Smooth muscle cell (in vitro differentiated cells): Measurements from ENCODE around the gene FKBP4. TPM values are rescaled to one million over a fixed set of nuclear protein-coding genes. Genes with fewer than 3 reads are reported as not detected.

Source experiments
- DNase-seq: peaks from one replicate; lab custom pipeline; 2025; ENCODE audit not compliant: unreplicated experiment; lab: John Stamatoyannopoulos, UW
- H2AFZ ChIP-seq: fragments of 200-600 bp; sonication (generic); 2 replicates; pipeline ENCODE4 v1.6.0; 2016; ENCODE audit warnings: antibody characterized with exemption, low read depth, mild to moderate bottlenecking
- H3F3A ChIP-seq: fragments of 200-600 bp; sonication (generic); 2 replicates; pipeline ENCODE4 v1.6.0; 2017; ENCODE audit warnings: antibody characterized with exemption, low read depth
- H3K27ac ChIP-seq: fragments of 200-600 bp; sonication (generic); 2 replicates; pipeline ENCODE4 v1.5.1; 2016; ENCODE audit warnings: low read depth, mild to moderate bottlenecking
- H3K27me3 ChIP-seq: fragments of 200-600 bp; sonication (generic); 2 replicates; pipeline ENCODE4 v1.6.1; 2016; ENCODE audit warnings: low read depth, mild to moderate bottlenecking
- H3K36me3 ChIP-seq: fragments of 200-600 bp; sonication (generic); 2 replicates; pipeline ENCODE4 v1.5.1; 2016; ENCODE audit warnings: low read depth
- H3K4me1 ChIP-seq: fragments of 200-600 bp; sonication (generic); 2 replicates; pipeline ENCODE4 v1.5.1; 2016; ENCODE audit warnings: low read depth
- H3K4me2 ChIP-seq: fragments of 200-600 bp; sonication (generic); 2 replicates; pipeline ENCODE4 v1.6.0; 2016; ENCODE audit warnings: mild to moderate bottlenecking
- H3K4me3 ChIP-seq: fragments of 200-600 bp; sonication (generic); 2 replicates; pipeline ENCODE4 v1.5.1; 2016; ENCODE audit warnings: mild to moderate bottlenecking
- H3K79me2 ChIP-seq: fragments of 200-600 bp; sonication (generic); 2 replicates; pipeline ENCODE4 v1.6.0; 2016; ENCODE audit warnings: low read depth, mild to moderate bottlenecking
- H3K9ac ChIP-seq: fragments of 200-600 bp; sonication (generic); 2 replicates; pipeline ENCODE4 v1.6.0; 2016; ENCODE audit warnings: low read depth
- H3K9me3 ChIP-seq: fragments of 200-600 bp; sonication (generic); replicated peaks from 2 replicates; pipeline ENCODE4 v1.5.1; 2016; ENCODE audit warnings: low read depth
- H4K20me1 ChIP-seq: fragments of 200-600 bp; sonication (generic); 2 replicates; pipeline ENCODE4 v1.6.0; 2016; ENCODE audit warnings: low read depth
- WGBS: methylation state at CpG from one replicate; pipeline ENCODE4 v1.1.7; 2016; ENCODE audit warnings: low lambda C conversion rate; 5-methylcytosine and 5-hydroxymethylcytosine counted together
- polyA plus RNA-seq: library from polyadenylated mRNA; unstranded; fragments of >200 nt; fragmentation: Nextera tagmentation; extraction: Ambion mirVana; gene quantifications from 2 replicates; pipeline ENCODE4 v1.2.1, GENCODE V29; 2016
- total RNA-seq: library from RNA; depleted of rRNA; stranded (reverse); fragments of >200 nt; gene quantifications from 2 replicates; pipeline ENCODE4 v1.2.3, GENCODE V29; 2014
- TF ChIP-seq, protein P1 (sequence below): fragments of 200-600 bp; sonication (generic); IDR thresholded peaks from 2 replicates; pipeline ENCODE4 v1.5.1; 2017; ENCODE audit warnings: borderline replicate concordance, mild to moderate bottlenecking, antibody characterized with exemption; ENCODE audit not compliant: insufficient read depth, poor library complexity, severe bottlenecking

The FKBP4 gene
- total and polyA plus RNA-seq, 2 experiments from 2014 or later, result 19.0 to 32.6 TPM

DNA sequence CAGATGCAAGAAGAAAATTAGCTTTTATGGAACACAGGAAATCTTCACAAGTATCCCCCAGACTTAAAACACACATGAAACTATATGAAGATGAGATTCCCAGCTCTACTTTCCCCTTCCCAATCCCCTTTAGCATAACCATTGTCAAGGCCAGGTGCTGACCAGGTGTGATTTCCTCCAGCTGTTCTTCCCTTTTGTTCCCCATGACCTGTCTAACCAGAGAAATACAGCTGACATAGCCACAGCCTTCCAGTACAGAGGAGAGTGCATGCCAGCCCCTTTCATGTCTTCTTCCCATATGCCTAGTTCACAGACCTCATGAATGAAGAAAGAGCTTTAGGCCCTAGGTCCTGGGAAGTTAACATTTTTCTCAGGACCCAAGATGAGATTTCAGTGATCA lies 43.5 kb upstream of the FKBP4 start:
- no peak for DNase-seq
- H3K27ac ChIP-seq, result no peak overlapping the region
- H3K36me3 ChIP-seq, result no peaks in the 10 kb centered on the region
- no peak overlapping the region for H3K4me3 ChIP-seq
- no peak overlapping the region for H3K4me2 ChIP-seq
- no peaks in the 10 kb centered on the region for H3F3A ChIP-seq
- no peaks in the 10 kb centered on the region for H4K20me1 ChIP-seq
- H3K27me3 ChIP-seq, result peaks cover 30% of the 10 kb centered on the region
- no peak overlapping the region for H2AFZ ChIP-seq
- H3K4me1 ChIP-seq, result peaks cover 6% of the 10 kb centered on the region
- H3K79me2 ChIP-seq, result no peaks in the 10 kb centered on the region
- TF ChIP-seq, protein P1, sequence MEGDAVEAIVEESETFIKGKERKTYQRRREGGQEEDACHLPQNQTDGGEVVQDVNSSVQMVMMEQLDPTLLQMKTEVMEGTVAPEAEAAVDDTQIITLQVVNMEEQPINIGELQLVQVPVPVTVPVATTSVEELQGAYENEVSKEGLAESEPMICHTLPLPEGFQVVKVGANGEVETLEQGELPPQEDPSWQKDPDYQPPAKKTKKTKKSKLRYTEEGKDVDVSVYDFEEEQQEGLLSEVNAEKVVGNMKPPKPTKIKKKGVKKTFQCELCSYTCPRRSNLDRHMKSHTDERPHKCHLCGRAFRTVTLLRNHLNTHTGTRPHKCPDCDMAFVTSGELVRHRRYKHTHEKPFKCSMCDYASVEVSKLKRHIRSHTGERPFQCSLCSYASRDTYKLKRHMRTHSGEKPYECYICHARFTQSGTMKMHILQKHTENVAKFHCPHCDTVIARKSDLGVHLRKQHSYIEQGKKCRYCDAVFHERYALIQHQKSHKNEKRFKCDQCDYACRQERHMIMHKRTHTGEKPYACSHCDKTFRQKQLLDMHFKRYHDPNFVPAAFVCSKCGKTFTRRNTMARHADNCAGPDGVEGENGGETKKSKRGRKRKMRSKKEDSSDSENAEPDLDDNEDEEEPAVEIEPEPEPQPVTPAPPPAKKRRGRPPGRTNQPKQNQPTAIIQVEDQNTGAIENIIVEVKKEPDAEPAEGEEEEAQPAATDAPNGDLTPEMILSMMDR, result no peak
- no peaks in the 10 kb centered on the region for H3K9me3 ChIP-seq
- H3K9ac ChIP-seq, result no peak overlapping the region

DNA sequence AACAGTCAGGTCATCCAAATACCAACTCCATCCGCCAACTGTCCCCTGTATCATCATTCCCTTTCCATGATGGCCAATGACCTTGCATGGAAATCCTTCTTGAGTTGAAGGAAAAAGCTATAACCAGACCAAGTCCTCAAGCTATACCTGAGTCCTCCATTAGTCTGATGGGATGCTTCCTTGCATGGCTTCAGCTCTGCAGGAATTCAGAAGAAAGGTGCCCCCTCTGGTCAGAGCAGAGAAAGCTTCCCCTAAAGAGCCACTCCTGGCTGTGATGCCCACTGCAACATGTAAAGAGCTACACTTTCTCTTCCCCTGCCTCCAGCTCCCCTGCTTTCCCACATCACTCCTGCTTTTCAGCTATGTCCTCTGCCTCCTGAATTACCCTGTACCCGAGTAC lies 43.1 kb upstream of the FKBP4 start:
- no peak overlapping the region for H2AFZ ChIP-seq
- peaks cover 6% of the 10 kb centered on the region for H3K4me1 ChIP-seq
- H3K9ac ChIP-seq, result no peak overlapping the region
- H3K4me2 ChIP-seq, result no peak overlapping the region
- H3K9me3 ChIP-seq, result no peaks in the 10 kb centered on the region
- TF ChIP-seq, protein P1, result no peak
- no peaks in the 10 kb centered on the region for H3F3A ChIP-seq
- no peak for DNase-seq
- no peaks in the 10 kb centered on the region for H4K20me1 ChIP-seq
- no peak overlapping the region for H3K4me3 ChIP-seq
- H3K79me2 ChIP-seq, result no peaks in the 10 kb centered on the region
- no peak overlapping the region for H3K27ac ChIP-seq
- no peaks in the 10 kb centered on the region for H3K36me3 ChIP-seq
- H3K27me3 ChIP-seq, result peaks cover 30% of the 10 kb centered on the region
- 67% methylated on average over 2 of the region's 2 CpGs for whole genome bisulfite sequencing

- no peaks in the 10 kb centered on the region for H4K20me1 ChIP-seq
- peaks cover 28% of the 10 kb centered on the region for H3K27me3 ChIP-seq
- no peak overlapping the region for H3K4me2 ChIP-seq
- peaks cover 6% of the 10 kb centered on the region for H3K4me1 ChIP-seq
- DNase-seq, result peak; percentile 77
- no peaks in the 10 kb centered on the region for H3K36me3 ChIP-seq
- H3K9me3 ChIP-seq, result no peaks in the 10 kb centered on the region
- no peak overlapping the region for H3K4me3 ChIP-seq
- H3F3A ChIP-seq, result no peaks in the 10 kb centered on the region
- no peak overlapping the region for H2AFZ ChIP-seq
- no peak overlapping the region for H3K9ac ChIP-seq
- TF ChIP-seq, protein P1, result no peak
- 24% methylated on average over 56 of the region's 58 CpGs for WGBS
- H3K79me2 ChIP-seq, result no peaks in the 10 kb centered on the region
- H3K27ac ChIP-seq, result no peak overlapping the region
These were observed 41.9 kb upstream of the FKBP4 start for GRCh38 chr12:2752676-2753371.

DNA sequence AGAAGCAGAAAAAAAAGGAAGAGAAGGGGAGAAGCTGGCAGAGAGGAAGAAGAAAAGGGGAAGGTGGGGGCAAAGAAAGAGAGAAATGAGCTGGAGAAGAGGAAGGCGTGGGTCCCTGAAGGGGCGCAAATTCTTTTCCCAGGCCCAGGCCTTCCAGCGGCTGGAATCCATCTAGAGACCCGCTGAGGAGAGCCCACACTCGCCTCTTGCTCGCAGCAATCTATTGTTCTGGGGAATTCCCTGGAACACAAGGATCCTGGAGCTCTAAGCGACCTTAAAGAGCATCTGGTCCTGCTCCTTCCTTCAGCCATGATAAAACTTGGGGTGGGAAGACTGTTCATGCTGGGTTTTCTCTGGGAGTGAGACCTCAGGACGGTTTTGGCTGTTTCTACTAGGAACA lies 41.2 kb upstream of the FKBP4 start:
- no peaks in the 10 kb centered on the region for H3K9me3 ChIP-seq
- TF ChIP-seq, protein P1, result no peak
- H3K27ac ChIP-seq, result no peak overlapping the region
- peaks cover 6% of the 10 kb centered on the region for H3K4me1 ChIP-seq
- H3F3A ChIP-seq, result no peaks in the 10 kb centered on the region
- no peaks in the 10 kb centered on the region for H3K36me3 ChIP-seq
- H3K4me2 ChIP-seq, result no peak overlapping the region
- H3K79me2 ChIP-seq, result no peaks in the 10 kb centered on the region
- H3K9ac ChIP-seq, result no peak overlapping the region
- no peak for DNase-seq
- H4K20me1 ChIP-seq, result no peaks in the 10 kb centered on the region
- no peak overlapping the region for H3K4me3 ChIP-seq
- H2AFZ ChIP-seq, result no peak overlapping the region
- H3K27me3 ChIP-seq, result peaks cover 33% of the 10 kb centered on the region
- 52% methylated on average over 8 of the region's 8 CpGs for WGBS
